Neural progenitor cell (in vitro differentiated cells): ENCODE results near the gene GRM6. TPM values are rescaled to one million over a fixed set of nuclear protein-coding genes. Genes with fewer than 3 reads are reported as not detected.

Source experiments
- DNase-seq: peaks from one replicate; pipeline ENCODE4 v3.0.0-alpha.2; 2016; ENCODE audit warnings: low spot score
- H2AFZ ChIP-seq: fragments of 200-600 bp; sonication (generic); replicated peaks from 2 replicates; pipeline ENCODE4 v1.6.1; 2016; ENCODE audit warnings: antibody characterized with exemption
- H3F3A ChIP-seq: fragments of 200-600 bp; sonication (generic); 2 replicates; pipeline ENCODE4 v1.6.1; 2016; ENCODE audit warnings: antibody characterized with exemption, low read depth
- H3K27ac ChIP-seq: fragments of 200-600 bp; sonication (generic); 2 replicates; pipeline ENCODE4 v1.5.1; 2016; ENCODE audit warnings: mild to moderate bottlenecking
- H3K27me3 ChIP-seq: fragments of 200-600 bp; sonication (generic); 2 replicates; pipeline ENCODE4 v1.6.1; 2016; ENCODE audit warnings: mild to moderate bottlenecking, moderate library complexity
- H3K36me3 ChIP-seq: fragments of 200-600 bp; sonication (generic); 2 replicates; pipeline ENCODE4 v1.5.1; 2016
- H3K4me1 ChIP-seq: fragments of 200-600 bp; sonication (generic); 2 replicates; pipeline ENCODE4 v1.6.1; 2016; ENCODE audit warnings: mixed run types
- H3K4me2 ChIP-seq: fragments of 200-600 bp; sonication (generic); 2 replicates; pipeline ENCODE4 v1.6.1; 2016
- H3K4me3 ChIP-seq: fragments of 200-600 bp; sonication (generic); 2 replicates; pipeline ENCODE4 v1.5.1; 2016
- H3K79me2 ChIP-seq: fragments of 200-600 bp; sonication (generic); 2 replicates; pipeline ENCODE4 v1.6.1; 2016; ENCODE audit warnings: low read depth
- H3K9ac ChIP-seq: fragments of 200-600 bp; sonication (generic); 2 replicates; pipeline ENCODE4 v1.6.1; 2016
- H3K9me3 ChIP-seq: fragments of 200-600 bp; sonication (generic); 2 replicates; pipeline ENCODE4 v1.5.1; 2016; ENCODE audit warnings: low read depth
- H4K20me1 ChIP-seq: fragments of 200-600 bp; sonication (generic); 2 replicates; pipeline ENCODE4 v1.6.1; 2016; ENCODE audit warnings: low read depth
- H3K27ac Mint-ChIP-seq: 3 replicates; pipeline ENCODE4 v1.8.0; 2021; ENCODE audit warnings: mixed read lengths
- H3K27me3 Mint-ChIP-seq: 2 replicates; pipeline ENCODE4 v1.8.0; 2022; ENCODE audit warnings: low read depth, mild to moderate bottlenecking, inconsistent platforms, moderate library complexity, mixed read lengths; ENCODE audit not compliant: insufficient read depth
- H3K36me3 Mint-ChIP-seq: 3 replicates; pipeline ENCODE4 v1.8.0; 2021; ENCODE audit warnings: mixed read lengths
- H3K4me1 Mint-ChIP-seq: 3 replicates; pipeline ENCODE4 v1.8.0; 2021; ENCODE audit warnings: mixed read lengths
- H3K4me3 Mint-ChIP-seq: 3 replicates; pipeline ENCODE4 v1.8.0; 2021; ENCODE audit warnings: mild to moderate bottlenecking, moderate library complexity, mixed read lengths
- H3K9me3 Mint-ChIP-seq: 3 replicates; pipeline ENCODE4 v1.8.0; 2020; ENCODE audit warnings: mixed read lengths
- EZH2 ChIP-seq: fragments of 200-600 bp; sonication (generic); IDR thresholded peaks from 2 replicates; pipeline ENCODE4 v1.6.1; 2017; ENCODE audit warnings: antibody characterized with exemption, mild to moderate bottlenecking, moderate library complexity
- EZH2phosphoT487 ChIP-seq: fragments of 200-600 bp; sonication (generic); IDR thresholded peaks from 2 replicates; pipeline ENCODE4 v1.6.1; 2017; ENCODE audit warnings: antibody characterized with exemption
- total RNA-seq: library from RNA; depleted of rRNA; stranded (reverse); fragments of >200 nt; gene quantifications from 2 replicates; pipeline ENCODE4 v1.2.3, GENCODE V29; 2015; ENCODE audit warnings: low replicate concordance
- TF ChIP-seq, protein P1 (sequence below): fragments of 200-600 bp; sonication (generic); IDR thresholded peaks from 2 replicates; pipeline ENCODE4 v1.5.1; 2017; ENCODE audit warnings: antibody characterized with exemption, mild to moderate bottlenecking

GRM6 gene
- total RNA-seq, 1 donor from 2014 or later, result not detected

DNA sequence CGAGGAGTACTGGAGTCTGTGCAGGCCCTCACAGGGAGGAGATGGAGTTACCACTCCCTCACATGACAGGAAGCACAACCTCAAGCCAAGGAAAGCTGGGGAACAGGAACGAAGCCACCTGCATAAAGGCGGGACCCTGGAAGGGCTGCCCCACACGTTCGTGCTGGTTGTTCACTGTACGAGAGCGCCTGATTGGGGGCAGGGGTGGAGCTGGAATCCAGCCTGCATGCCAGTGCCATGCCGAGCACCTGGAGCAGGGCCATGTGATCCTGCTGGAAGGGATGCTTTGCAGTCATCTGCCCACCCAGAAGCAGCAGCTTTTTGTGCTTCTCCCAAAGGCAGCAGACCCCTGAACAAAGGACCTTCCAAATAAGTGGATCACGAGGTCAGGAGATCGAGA is 11.4 kb downstream of the GRM6 start:
- Mint-ChIP-seq H3K4me3 (no peak overlapping the region), H3K9me3 (peaks cover 66% of the 10 kb centered on the region), H3K36me3 (peaks cover 2% of the 10 kb centered on the region), H3K4me1 (no peaks in the 10 kb centered on the region), H3K27me3 (peaks cover 10% of the 10 kb centered on the region), H3K27ac (no peak overlapping the region)
- TF ChIP-seq EZH2phosphoT487 (no peak), EZH2 (no peak)
- TF ChIP-seq, protein P1, sequence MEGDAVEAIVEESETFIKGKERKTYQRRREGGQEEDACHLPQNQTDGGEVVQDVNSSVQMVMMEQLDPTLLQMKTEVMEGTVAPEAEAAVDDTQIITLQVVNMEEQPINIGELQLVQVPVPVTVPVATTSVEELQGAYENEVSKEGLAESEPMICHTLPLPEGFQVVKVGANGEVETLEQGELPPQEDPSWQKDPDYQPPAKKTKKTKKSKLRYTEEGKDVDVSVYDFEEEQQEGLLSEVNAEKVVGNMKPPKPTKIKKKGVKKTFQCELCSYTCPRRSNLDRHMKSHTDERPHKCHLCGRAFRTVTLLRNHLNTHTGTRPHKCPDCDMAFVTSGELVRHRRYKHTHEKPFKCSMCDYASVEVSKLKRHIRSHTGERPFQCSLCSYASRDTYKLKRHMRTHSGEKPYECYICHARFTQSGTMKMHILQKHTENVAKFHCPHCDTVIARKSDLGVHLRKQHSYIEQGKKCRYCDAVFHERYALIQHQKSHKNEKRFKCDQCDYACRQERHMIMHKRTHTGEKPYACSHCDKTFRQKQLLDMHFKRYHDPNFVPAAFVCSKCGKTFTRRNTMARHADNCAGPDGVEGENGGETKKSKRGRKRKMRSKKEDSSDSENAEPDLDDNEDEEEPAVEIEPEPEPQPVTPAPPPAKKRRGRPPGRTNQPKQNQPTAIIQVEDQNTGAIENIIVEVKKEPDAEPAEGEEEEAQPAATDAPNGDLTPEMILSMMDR, result no peak
- H3F3A ChIP-seq, result no peaks in the 10 kb centered on the region
- H3K9me3 ChIP-seq, result no peaks in the 10 kb centered on the region
- no peak for DNase-seq
- no peak overlapping the region for H3K4me3 ChIP-seq
- H3K9ac ChIP-seq, result no peak overlapping the region
- H3K27ac ChIP-seq, result no peak overlapping the region
- H3K36me3 ChIP-seq, result no peaks in the 10 kb centered on the region
- no peaks in the 10 kb centered on the region for H3K79me2 ChIP-seq
- no peaks in the 10 kb centered on the region for H4K20me1 ChIP-seq
- no peak overlapping the region for H2AFZ ChIP-seq
- no peaks in the 10 kb centered on the region for H3K27me3 ChIP-seq
- H3K4me1 ChIP-seq, result no peaks in the 10 kb centered on the region
- H3K4me2 ChIP-seq, result no peak overlapping the region

DNA sequence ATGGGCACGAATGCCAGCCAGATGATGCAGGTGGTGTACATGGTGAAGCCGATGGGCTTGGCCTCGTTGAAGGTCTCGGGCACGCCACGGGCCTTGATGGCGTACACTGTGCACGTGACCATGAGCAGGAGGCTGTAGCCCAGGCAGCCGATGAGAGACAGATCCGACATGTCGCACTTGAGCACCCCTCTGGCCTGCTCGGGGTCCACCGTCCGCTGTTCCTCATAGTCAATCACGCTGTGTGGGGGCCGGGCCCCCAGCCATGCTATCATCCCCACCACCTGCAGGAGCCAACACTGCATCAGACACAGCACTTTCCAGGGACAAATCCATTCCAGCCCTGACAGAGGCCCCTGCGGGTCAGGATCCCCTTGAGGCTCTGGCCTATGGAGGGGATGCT is 12.2 kb downstream of the GRM6 start:
- Histone ChIP-seq H3K9me3 (peaks cover 6% of the 10 kb centered on the region), H3K27me3 (no peaks in the 10 kb centered on the region), H3K79me2 (no peaks in the 10 kb centered on the region), H3K9ac (no peak overlapping the region), H3K27ac (no peak overlapping the region), H3K36me3 (no peaks in the 10 kb centered on the region), H3K4me3 (no peak overlapping the region), H2AFZ (no peak overlapping the region), H3K4me1 (no peaks in the 10 kb centered on the region), H3K4me2 (no peak overlapping the region), H4K20me1 (no peaks in the 10 kb centered on the region), H3F3A (no peaks in the 10 kb centered on the region)
- Mint-ChIP-seq H3K36me3 (no peaks in the 10 kb centered on the region), H3K4me1 (no peaks in the 10 kb centered on the region), H3K27ac (no peak overlapping the region), H3K9me3 (peaks cover 65% of the 10 kb centered on the region), H3K27me3 (peaks cover 11% of the 10 kb centered on the region), H3K4me3 (no peak overlapping the region)
- TF ChIP-seq EZH2phosphoT487 (no peak), EZH2 (no peak)
- TF ChIP-seq, protein P1, result no peak
- DNase-seq, result no peak

DNA sequence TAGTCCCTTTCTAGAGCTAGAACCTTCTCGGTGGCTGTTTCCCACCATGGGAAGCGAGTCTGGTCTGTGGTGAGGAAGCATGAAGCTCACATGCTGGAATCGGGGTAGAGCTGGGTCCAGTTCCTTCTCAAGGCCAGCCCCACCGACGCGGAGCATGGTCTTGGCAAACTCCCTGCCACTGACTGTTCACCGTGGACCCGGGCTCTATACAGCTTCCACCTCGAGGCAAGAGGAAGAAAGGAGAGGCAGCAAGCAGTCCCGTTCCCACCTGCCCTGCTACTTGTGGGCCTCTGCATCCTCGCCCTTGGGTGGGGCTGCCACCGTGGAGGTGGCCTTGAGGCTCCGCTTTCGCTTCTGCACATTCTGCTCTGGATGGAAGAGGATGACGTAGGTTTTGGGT is 13.7 kb downstream of the GRM6 start:
- Mint-ChIP-seq H3K9me3 (peaks cover 68% of the 10 kb centered on the region), H3K4me3 (no peak overlapping the region), H3K36me3 (no peaks in the 10 kb centered on the region), H3K27ac (no peak overlapping the region), H3K4me1 (no peaks in the 10 kb centered on the region), H3K27me3 (peaks cover 11% of the 10 kb centered on the region)
- Histone ChIP-seq H3F3A (no peaks in the 10 kb centered on the region), H3K27me3 (no peaks in the 10 kb centered on the region), H3K9me3 (peaks cover 7% of the 10 kb centered on the region), H3K4me2 (no peak overlapping the region), H3K79me2 (no peaks in the 10 kb centered on the region), H3K36me3 (no peaks in the 10 kb centered on the region), H4K20me1 (no peaks in the 10 kb centered on the region), H3K4me1 (no peaks in the 10 kb centered on the region), H2AFZ (no peak overlapping the region), H3K9ac (no peak overlapping the region), H3K27ac (no peak overlapping the region), H3K4me3 (no peak overlapping the region)
- no peak for TF ChIP-seq EZH2
- TF ChIP-seq, protein P1, result no peak
- TF ChIP-seq EZH2phosphoT487, result no peak
- DNase-seq, result no peak
